Ishikawa (cell line): ENCODE measurements around the gene SLC45A3.

Experiments used
- CEBPB ChIP-seq: IDR thresholded peaks from 2 replicates; pipeline ENCODE4 v1.6.1; 2012
- CREB1 ChIP-seq: IDR thresholded peaks from 2 replicates; pipeline ENCODE4 v1.6.1; 2012; ENCODE audit warnings: low read depth
- EGR1 ChIP-seq: IDR thresholded peaks from 2 replicates; pipeline ENCODE4 v1.6.1; 2012
- EP300 ChIP-seq: IDR thresholded peaks from 2 replicates; pipeline ENCODE4 v1.6.1; 2012; ENCODE audit warnings: borderline replicate concordance
- FOXM1 ChIP-seq: IDR thresholded peaks from 2 replicates; pipeline ENCODE4 v1.6.1; 2012; ENCODE audit warnings: low read depth, borderline replicate concordance
- NFIC ChIP-seq: IDR thresholded peaks from 2 replicates; pipeline ENCODE4 v1.6.1; 2012
- RAD21 ChIP-seq: IDR thresholded peaks from 2 replicates; pipeline ENCODE4 v1.6.1; 2012; ENCODE audit warnings: low read depth
- REST ChIP-seq: IDR thresholded peaks from 2 replicates; pipeline ENCODE4 v1.6.1; 2012; ENCODE audit warnings: low read depth, mild to moderate bottlenecking
- TAF1 ChIP-seq: IDR thresholded peaks from 2 replicates; pipeline ENCODE4 v1.6.1; 2012; ENCODE audit warnings: low read depth, mild to moderate bottlenecking
- TCF12 ChIP-seq: IDR thresholded peaks from 2 replicates; pipeline ENCODE4 v1.6.1; 2012; ENCODE audit warnings: low read depth
- TEAD4 ChIP-seq: IDR thresholded peaks from 2 replicates; pipeline ENCODE4 v1.6.1; 2012
- USF1 ChIP-seq: IDR thresholded peaks from 2 replicates; pipeline ENCODE4 v1.6.1; 2012
- YY1 ChIP-seq: IDR thresholded peaks from 2 replicates; pipeline ENCODE4 v1.6.1; 2012; ENCODE audit warnings: low read depth
- ZBTB7A ChIP-seq: IDR thresholded peaks from 2 replicates; pipeline ENCODE4 v1.6.1; 2012; ENCODE audit warnings: low read depth
- TF ChIP-seq, protein P1 (sequence below): IDR thresholded peaks from 2 replicates; pipeline ENCODE4 v1.6.1; 2012

Gene SLC45A3

GRCh38 chr1:205681364-205681763, 1.1 kb upstream of the SLC45A3 start:
- TF ChIP-seq REST: no peak
- TF ChIP-seq YY1: no peak
- no peak for TF ChIP-seq RAD21
- TF ChIP-seq CEBPB: no peak
- no peak for TF ChIP-seq EGR1
- no peak for TF ChIP-seq FOXM1
- no peak for TF ChIP-seq USF1

DNA sequence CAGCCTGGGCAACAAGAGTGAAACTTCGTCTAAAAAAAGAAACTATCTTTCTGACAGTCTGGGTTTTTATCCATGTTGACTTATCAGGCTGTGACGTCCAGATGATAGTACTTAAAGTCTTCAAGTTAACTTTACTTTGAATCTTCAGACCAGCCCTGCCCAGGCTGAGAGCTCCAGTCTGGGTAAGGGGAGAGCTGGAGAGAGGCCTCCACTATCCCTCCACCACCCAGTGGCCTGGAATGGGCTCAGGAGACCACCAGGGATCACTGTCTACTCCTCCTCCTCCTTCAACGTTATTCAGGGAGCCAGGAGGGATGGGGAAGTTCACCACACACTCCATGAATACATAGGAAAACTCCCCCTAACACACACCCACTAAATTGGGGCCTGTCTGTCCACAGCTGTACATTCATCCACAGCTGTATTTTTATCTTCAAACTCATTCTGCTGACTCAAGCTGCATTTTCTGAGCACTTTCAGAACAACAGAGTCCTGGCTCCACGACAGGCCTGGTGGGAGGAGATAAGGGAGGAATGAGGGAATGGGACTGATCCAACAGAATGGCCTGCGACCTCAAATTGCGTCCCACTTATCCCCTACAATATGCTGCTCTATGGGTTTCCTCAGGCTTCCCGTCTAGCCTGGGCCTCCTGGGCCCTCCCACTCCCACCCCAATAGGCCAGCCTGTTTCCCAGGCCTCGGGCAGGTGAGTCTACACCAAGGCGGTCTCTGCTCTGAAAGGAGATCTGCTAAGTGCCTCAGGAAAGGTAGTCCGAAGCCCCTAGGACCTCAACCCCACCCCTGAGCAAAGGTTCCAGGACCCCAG, 1.8 kb downstream of the SLC45A3 start:
- no peak for TF ChIP-seq FOXM1
- TF ChIP-seq NFIC: no peak
- TF ChIP-seq EP300: no peak

DNA sequence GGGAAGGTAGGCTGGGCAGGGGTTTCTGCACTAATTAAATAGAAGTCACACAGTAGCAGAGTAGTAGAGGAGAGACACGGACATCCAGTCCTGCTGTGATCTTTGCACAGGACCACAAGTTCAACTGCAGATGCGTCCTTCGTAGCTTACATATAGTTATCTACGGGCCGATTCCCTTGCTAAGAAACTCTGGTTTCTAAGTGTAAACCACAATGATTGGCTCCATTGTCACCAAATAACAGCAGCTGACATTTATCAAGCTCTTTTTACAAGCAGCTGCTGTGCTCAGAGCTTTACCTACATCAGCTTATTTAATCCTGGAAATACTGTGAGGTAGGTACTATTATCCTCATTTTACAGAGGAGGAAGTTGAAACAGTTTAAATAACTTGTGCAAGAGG, 3.1 kb downstream of the SLC45A3 start:
- TF ChIP-seq YY1 (no peak), NFIC (no peak), RAD21 (no peak), FOXM1 (no peak), TAF1 (no peak), TCF12 (no peak), ZBTB7A (no peak), CEBPB (no peak), USF1 (no peak)
- TF ChIP-seq, protein P1, sequence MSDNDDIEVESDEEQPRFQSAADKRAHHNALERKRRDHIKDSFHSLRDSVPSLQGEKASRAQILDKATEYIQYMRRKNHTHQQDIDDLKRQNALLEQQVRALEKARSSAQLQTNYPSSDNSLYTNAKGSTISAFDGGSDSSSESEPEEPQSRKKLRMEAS: no peak

DNA sequence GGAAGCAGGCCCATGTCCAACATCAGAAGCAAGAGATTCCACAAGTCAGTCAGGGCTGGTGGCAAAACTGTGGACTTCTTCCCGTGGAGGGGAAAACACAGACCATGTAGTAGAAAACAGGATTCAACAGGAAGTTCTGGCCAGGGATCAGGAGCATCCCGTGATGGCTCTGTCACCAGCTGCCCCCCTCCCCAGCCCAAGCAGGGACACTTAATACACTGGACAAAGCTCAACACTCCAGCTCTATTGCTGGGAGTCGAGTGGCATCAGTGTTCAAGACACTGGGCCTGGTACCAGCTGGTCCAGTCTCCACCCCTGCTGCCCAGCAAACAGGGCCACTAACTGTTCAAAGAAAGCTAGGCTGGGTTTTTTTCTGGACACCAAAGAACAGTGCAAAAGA, 3.7 kb downstream of the SLC45A3 start:
- TF ChIP-seq, protein P1: no peak
- TF ChIP-seq TEAD4: no peak
- TF ChIP-seq YY1: no peak
- no peak for TF ChIP-seq FOXM1
- TF ChIP-seq RAD21: no peak
- no peak for TF ChIP-seq EP300
- no peak for TF ChIP-seq TAF1
- TF ChIP-seq CEBPB: no peak
- TF ChIP-seq REST: no peak
- TF ChIP-seq NFIC: no peak
- TF ChIP-seq TCF12: no peak
- no peak for TF ChIP-seq ZBTB7A
- no peak for TF ChIP-seq CREB1
- no peak for TF ChIP-seq USF1
- TF ChIP-seq EGR1: no peak

- no peak for TF ChIP-seq ZBTB7A
- no peak for TF ChIP-seq REST
- TF ChIP-seq TEAD4: no peak
- no peak for TF ChIP-seq YY1
- TF ChIP-seq FOXM1: no peak
- TF ChIP-seq CREB1: no peak
- no peak for TF ChIP-seq CEBPB
- TF ChIP-seq TCF12: no peak
- TF ChIP-seq EGR1: no peak
- TF ChIP-seq RAD21: no peak
- no peak for TF ChIP-seq USF1
- TF ChIP-seq EP300: no peak
- no peak for TF ChIP-seq NFIC
- no peak for TF ChIP-seq TAF1
- TF ChIP-seq, protein P1: no peak
These were observed 4.3 kb downstream of the SLC45A3 start for GRCh38 chr1:205676002-205676401.
